Endothelial cell of umbilical vein (primary cell): ENCODE results near the gene SPEN.

Experiments
- EZH2 ChIP-seq: IDR thresholded peaks from 2 replicates; pipeline ENCODE4 v1.6.1; 2012; ENCODE audit warnings: borderline replicate concordance, low read depth, mild to moderate bottlenecking, moderate library complexity, low read length, inconsistent platforms; ENCODE audit not compliant: severe bottlenecking
- FOS ChIP-seq: IDR thresholded peaks from 2 replicates; pipeline ENCODE4 v1.6.1; 2011; ENCODE audit warnings: mild to moderate bottlenecking, low read length, moderate library complexity, borderline replicate concordance; ENCODE audit not compliant: insufficient read depth
- JUN ChIP-seq: IDR thresholded peaks from 2 replicates; pipeline ENCODE4 v1.6.1; 2011; ENCODE audit warnings: borderline replicate concordance, low read depth; ENCODE audit not compliant: insufficient read length, insufficient read depth
- MYC ChIP-seq: IDR thresholded peaks from one replicate; pipeline ENCODE4 v1.6.1; 2011; ENCODE audit warnings: mild to moderate bottlenecking, low read depth, low read length
- POLR2A ChIP-seq: IDR thresholded peaks from 2 replicates; pipeline ENCODE4 v1.6.1; 2012; ENCODE audit warnings: low read depth, mild to moderate bottlenecking, control low read depth, low read length
- POLR2AphosphoS5 ChIP-seq: IDR thresholded peaks from 2 replicates; pipeline ENCODE4 v1.6.1; 2012; ENCODE audit warnings: low read depth, mild to moderate bottlenecking, control low read depth, low read length, moderate library complexity; ENCODE audit not compliant: insufficient read depth
- TF ChIP-seq, protein P1 (sequence below), 2 donors: IDR thresholded peaks; 1 replicate in 1 of 2; 2 replicates in 1 of 2; pipeline ENCODE4 v1.5.1; 2011; ENCODE audit warnings: low read length in 2 of 2, mild to moderate bottlenecking in 2 of 2, moderate library complexity in 2 of 2, control low read depth in 1 of 2, inconsistent platforms in 1 of 2, low read depth in 1 of 2; ENCODE audit not compliant: insufficient read depth in 1 of 2; ENCODE audit errors: extremely low read depth in 1 of 2
- TF ChIP-seq, protein P2 (sequence below): IDR thresholded peaks from 2 replicates; pipeline ENCODE4 v1.6.1; 2011; ENCODE audit not compliant: insufficient read depth, insufficient read length

DNA sequence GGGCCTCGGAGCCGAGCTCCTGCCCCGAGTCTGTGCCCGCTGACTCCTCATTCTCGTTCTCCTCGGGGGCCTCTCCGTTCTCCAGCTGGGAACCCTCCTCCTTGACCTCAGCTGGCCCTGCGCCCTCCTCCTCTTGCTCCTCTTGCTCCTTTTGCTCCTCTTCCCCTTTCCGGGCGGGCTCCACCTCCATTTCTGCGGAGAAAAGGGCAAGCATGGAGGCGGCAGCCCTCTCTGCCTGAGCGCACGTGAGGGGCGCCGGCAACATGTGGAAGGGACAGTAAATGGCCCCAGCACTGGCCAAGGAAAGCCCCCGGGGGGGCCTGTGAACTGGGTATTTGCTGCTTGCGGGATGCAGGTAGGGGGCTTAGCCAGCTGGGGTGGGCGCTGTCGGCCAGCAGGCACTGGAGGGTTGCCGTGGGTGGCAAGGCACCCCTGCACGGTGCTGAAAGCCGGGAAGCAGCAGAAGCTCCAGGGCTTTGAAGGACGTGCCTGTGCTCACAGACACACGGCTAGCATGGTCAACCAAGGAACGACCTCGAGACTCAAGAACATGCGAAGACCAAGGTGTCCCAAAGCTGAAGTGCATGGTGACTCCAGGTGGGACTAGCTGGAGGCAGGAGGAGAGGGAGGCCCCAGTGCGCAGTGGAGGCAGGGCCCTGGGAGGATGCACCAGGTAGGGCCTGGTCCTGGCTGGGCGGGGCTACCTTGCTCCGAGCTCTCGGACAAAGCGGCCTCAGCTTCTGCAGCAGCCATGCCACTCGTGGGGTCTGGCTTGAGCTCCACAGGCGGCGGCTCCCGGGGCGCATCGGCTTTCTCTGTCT is 97.7 kb downstream of the SPEN start:
- no peak for TF ChIP-seq POLR2A
- TF ChIP-seq, protein P1, sequence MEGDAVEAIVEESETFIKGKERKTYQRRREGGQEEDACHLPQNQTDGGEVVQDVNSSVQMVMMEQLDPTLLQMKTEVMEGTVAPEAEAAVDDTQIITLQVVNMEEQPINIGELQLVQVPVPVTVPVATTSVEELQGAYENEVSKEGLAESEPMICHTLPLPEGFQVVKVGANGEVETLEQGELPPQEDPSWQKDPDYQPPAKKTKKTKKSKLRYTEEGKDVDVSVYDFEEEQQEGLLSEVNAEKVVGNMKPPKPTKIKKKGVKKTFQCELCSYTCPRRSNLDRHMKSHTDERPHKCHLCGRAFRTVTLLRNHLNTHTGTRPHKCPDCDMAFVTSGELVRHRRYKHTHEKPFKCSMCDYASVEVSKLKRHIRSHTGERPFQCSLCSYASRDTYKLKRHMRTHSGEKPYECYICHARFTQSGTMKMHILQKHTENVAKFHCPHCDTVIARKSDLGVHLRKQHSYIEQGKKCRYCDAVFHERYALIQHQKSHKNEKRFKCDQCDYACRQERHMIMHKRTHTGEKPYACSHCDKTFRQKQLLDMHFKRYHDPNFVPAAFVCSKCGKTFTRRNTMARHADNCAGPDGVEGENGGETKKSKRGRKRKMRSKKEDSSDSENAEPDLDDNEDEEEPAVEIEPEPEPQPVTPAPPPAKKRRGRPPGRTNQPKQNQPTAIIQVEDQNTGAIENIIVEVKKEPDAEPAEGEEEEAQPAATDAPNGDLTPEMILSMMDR (IDR thresholded peaks at IDR 0.05; ENCODE audit: extremely low read depth in 1 of 2, insufficient read depth in 1 of 2, low read depth in 1 of 2, low read length in 2 of 2): no peak
- TF ChIP-seq, protein P2, sequence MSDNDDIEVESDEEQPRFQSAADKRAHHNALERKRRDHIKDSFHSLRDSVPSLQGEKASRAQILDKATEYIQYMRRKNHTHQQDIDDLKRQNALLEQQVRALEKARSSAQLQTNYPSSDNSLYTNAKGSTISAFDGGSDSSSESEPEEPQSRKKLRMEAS: no peak
- no peak for TF ChIP-seq POLR2AphosphoS5
- no peak for TF ChIP-seq JUN
- TF ChIP-seq EZH2: no peak
- no peak for TF ChIP-seq MYC
- TF ChIP-seq FOS: no peak
